H1 (cell line): ENCODE measurements around the gene CFAP141. TPM values are rescaled to one million over a fixed set of nuclear protein-coding genes. Genes with fewer than 3 reads are reported as not detected.
A peak's percentile ranks its signal among the peaks of the same experiment; 100 is the strongest.

Source experiments
- CTCF ChIA-PET: fragments of 300-600 bp; sonication (Branson Sonifier 250); formaldehyde crosslinking; loops from one replicate; lab custom pipeline; 2021; ENCODE audit not compliant: partially characterized antibody; lab: Charles Lee
- POLR2A ChIA-PET: fragments of 300-600 bp; sonication (Branson Sonifier 250); formaldehyde crosslinking; loops from one replicate; lab custom pipeline; 2021; ENCODE audit warnings: inconsistent platforms; ENCODE audit not compliant: partially characterized antibody; lab: Charles Lee
- DNase-seq, 2 experiments: peaks; one replicate each; pipeline versions ENCODE4 v3.0.0 to v3.0.0-alpha.2; 2010 to 2022; ENCODE audit warnings: low spot score in 2 of 2, low read depth in 1 of 2, mixed read lengths in 1 of 2
- FAIRE-seq: peaks from 2 replicates; lab custom pipeline; 2011; peaks lifted over from hg19 to GRCh38; lab: Jason Lieb, UNC
- H2AFZ ChIP-seq: 2 replicates; pipeline ENCODE4 v1.8.1; 2012; ENCODE audit warnings: low read length, inconsistent platforms
- H2AK5ac ChIP-seq: 2 replicates; pipeline ENCODE4 v1.6.1; 2013; ENCODE audit warnings: low read depth, low read length
- H2BK120ac ChIP-seq: replicated peaks from 2 replicates; pipeline ENCODE3; 2013; ENCODE audit warnings: low read depth, low read length, inconsistent platforms
- H2BK12ac ChIP-seq: 2 replicates; pipeline ENCODE4 v1.6.1; 2013; ENCODE audit warnings: low read depth, low read length
- H2BK15ac ChIP-seq: 2 replicates; pipeline ENCODE4 v1.6.1; 2013; ENCODE audit warnings: low read length
- H2BK20ac ChIP-seq: 2 replicates; pipeline ENCODE4 v1.6.1; 2013; ENCODE audit warnings: low read length
- H2BK5ac ChIP-seq: 2 replicates; pipeline ENCODE4 v1.6.1; 2013; ENCODE audit warnings: low read depth, low read length
- H3K14ac ChIP-seq: 2 replicates; pipeline ENCODE4 v1.6.1; 2013; ENCODE audit warnings: inconsistent platforms; ENCODE audit not compliant: insufficient read length
- H3K18ac ChIP-seq: 2 replicates; pipeline ENCODE4 v1.6.1; 2013; ENCODE audit warnings: low read length; ENCODE audit errors: extremely low read depth
- H3K23ac ChIP-seq: 2 replicates; pipeline ENCODE4 v1.6.1; 2013; ENCODE audit warnings: inconsistent platforms; ENCODE audit not compliant: insufficient read length
- H3K23me2 ChIP-seq: 2 replicates; pipeline ENCODE4 v1.6.1; 2013; ENCODE audit warnings: low read depth, low read length
- H3K27ac ChIP-seq: 2 replicates; pipeline ENCODE4 v1.6.1; 2011; ENCODE audit warnings: low read depth, low read length, inconsistent platforms
- H3K27me3 ChIP-seq, 4 experiments: replicated peaks in 1 of 4; 1 replicate in 1 of 4; 2 replicates in 3 of 4; pipeline versions ENCODE4 v1.6.1 to v1.8.1; 2011 to 2013; ENCODE audit warnings: low read length in 3 of 4, mild to moderate bottlenecking in 3 of 4, inconsistent platforms in 2 of 4, mixed read lengths in 2 of 4, moderate library complexity in 1 of 4; ENCODE audit not compliant: control insufficient read depth in 3 of 4, insufficient read depth in 3 of 4; ENCODE audit errors: extremely low read depth in 1 of 4
- H3K36me3 ChIP-seq, 4 experiments: 2 replicates each; pipeline versions ENCODE4 v1.6.1 to v1.8.1; 2011 to 2013; ENCODE audit warnings: mild to moderate bottlenecking in 4 of 4, low read length in 3 of 4, moderate library complexity in 2 of 4, control low read depth in 1 of 4, inconsistent platforms in 1 of 4; ENCODE audit not compliant: insufficient read depth in 4 of 4, control insufficient read depth in 2 of 4
- H3K4ac ChIP-seq: replicated peaks from 2 replicates; pipeline ENCODE3; 2013; ENCODE audit warnings: low read length, low read depth, mixed read lengths, inconsistent platforms; ENCODE audit not compliant: insufficient read length
- H3K4me1 ChIP-seq, 4 experiments: replicated peaks in 1 of 4; 1 replicate in 1 of 4; 2 replicates in 3 of 4; pipeline versions ENCODE4 v1.6.1 to v1.8.1; 2011 to 2013; ENCODE audit warnings: low read length in 3 of 4, inconsistent platforms in 2 of 4, mixed read lengths in 1 of 4; ENCODE audit not compliant: insufficient read depth in 4 of 4, control insufficient read depth in 3 of 4
- H3K4me2 ChIP-seq, 2 experiments: 2 replicates each; pipeline versions ENCODE4 v1.6.1 to v1.8.1; 2011 to 2013; ENCODE audit warnings: low read depth in 2 of 2, low read length in 2 of 2, control low read depth in 1 of 2, inconsistent platforms in 1 of 2, mild to moderate bottlenecking in 1 of 2; ENCODE audit not compliant: insufficient read depth in 1 of 2
- H3K4me3 ChIP-seq, 4 experiments: fragments of 200-600, 300-600 bp in 1 of 4; sonication (generic), shearing (Covaris generic), sonication (Bioruptor Twin) in 1 of 4; 2 replicates each; pipeline versions ENCODE4 v1.5.1 to v1.8.1; 2011 to 2016; ENCODE audit warnings: low read length in 4 of 4, low read depth in 3 of 4, control low read depth in 2 of 4, inconsistent platforms in 2 of 4, mild to moderate bottlenecking in 2 of 4, mixed read lengths in 1 of 4, moderate library complexity in 1 of 4; ENCODE audit not compliant: insufficient read depth in 2 of 4; ENCODE audit errors: extremely low read depth in 1 of 4
- H3K56ac ChIP-seq: replicated peaks from 2 replicates; pipeline ENCODE3; 2013; ENCODE audit warnings: low read depth, mild to moderate bottlenecking, mixed read lengths, low read length, inconsistent platforms; ENCODE audit not compliant: insufficient read length
- H3K79me1 ChIP-seq: 2 replicates; pipeline ENCODE4 v1.6.1; 2013; ENCODE audit warnings: low read depth, low read length, control low read depth
- H3K79me2 ChIP-seq, 2 experiments: 2 replicates each; pipeline versions ENCODE4 v1.6.1 to v1.8.1; 2012 to 2013; ENCODE audit warnings: low read length in 2 of 2, mild to moderate bottlenecking in 2 of 2, inconsistent platforms in 1 of 2; ENCODE audit not compliant: insufficient read depth in 2 of 2, control insufficient read depth in 1 of 2
- H3K9ac ChIP-seq, 4 experiments: replicated peaks in 1 of 4; 1 replicate in 1 of 4; 2 replicates in 3 of 4; pipeline versions ENCODE4 v1.6.1 to v1.8.1; 2011 to 2013; ENCODE audit warnings: low read depth in 3 of 4, low read length in 3 of 4, control low read depth in 2 of 4, mild to moderate bottlenecking in 2 of 4, moderate library complexity in 2 of 4, inconsistent platforms in 1 of 4; ENCODE audit errors: extremely low read depth in 1 of 4
- H3K9me3 ChIP-seq, 2 experiments: 2 replicates each; pipeline versions ENCODE4 v1.6.1 to v1.8.1; 2012 to 2013; ENCODE audit warnings: mild to moderate bottlenecking in 2 of 2, moderate library complexity in 2 of 2, control low read depth in 1 of 2, inconsistent platforms in 1 of 2, low read depth in 1 of 2, low read length in 1 of 2, mixed read lengths in 1 of 2; ENCODE audit not compliant: insufficient read depth in 2 of 2
- H4K20me1 ChIP-seq, 2 experiments: replicated peaks in 1 of 2; 2 replicates each; pipeline versions ENCODE3 to v1.8.1; 2011 to 2013; ENCODE audit warnings: inconsistent platforms in 2 of 2, low read length in 2 of 2, mild to moderate bottlenecking in 1 of 2; ENCODE audit not compliant: insufficient read depth in 2 of 2, control insufficient read depth in 1 of 2
- H4K5ac ChIP-seq: 2 replicates; pipeline ENCODE4 v1.6.1; 2013; ENCODE audit warnings: low read length, low read depth, mixed read lengths, inconsistent platforms; ENCODE audit not compliant: insufficient read length
- H4K8ac ChIP-seq: 2 replicates; pipeline ENCODE4 v1.8.0; 2013; ENCODE audit warnings: mild to moderate bottlenecking, moderate library complexity, low read length, inconsistent platforms; ENCODE audit not compliant: insufficient read depth; ENCODE audit errors: extremely low read depth
- H4K91ac ChIP-seq: replicated peaks from 2 replicates; pipeline ENCODE3; 2013; ENCODE audit warnings: low read length, mixed read lengths, inconsistent platforms; ENCODE audit not compliant: insufficient read length
- CBX8 ChIP-seq: fragments of 300-800, 300-1000 bp; sonication (generic); IDR thresholded peaks from 2 replicates; pipeline ENCODE4 v1.7.1; 2016; ENCODE audit warnings: low read depth, low read length, borderline replicate concordance
- CREB1 ChIP-seq: IDR thresholded peaks from 2 replicates; pipeline ENCODE4 v1.6.1; 2012; ENCODE audit warnings: inconsistent platforms
- POLR2A ChIP-seq, 2 experiments: IDR thresholded peaks; 1 replicate in 1 of 2; 2 replicates in 1 of 2; pipeline ENCODE4 v1.6.1; 2011; ENCODE audit warnings: low read depth in 2 of 2, low read length in 2 of 2, mild to moderate bottlenecking in 2 of 2; ENCODE audit errors: control extremely low read depth in 1 of 2
- RFX5 ChIP-seq: IDR thresholded peaks from 2 replicates; pipeline ENCODE4 v1.6.1; 2011; ENCODE audit warnings: low read depth, low read length, improper control_type of control experiment, borderline replicate concordance
- SIRT6 ChIP-seq: IDR thresholded peaks from one replicate; pipeline ENCODE4 v1.7.1; 2012; ENCODE audit warnings: low read length, inconsistent platforms
- YY1 ChIP-seq: IDR thresholded peaks from 2 replicates; pipeline ENCODE4 v1.6.1; 2011; ENCODE audit warnings: low read depth, mild to moderate bottlenecking, low read length
- WGBS, 2 experiments: shearing (Covaris generic) in 1 of 2; methylation state at CpG; one replicate each; pipeline versions ENCODE4 v1.1.6 to v1.1.7; 2013 to 2015; ENCODE audit warnings: low lambda C conversion rate in 2 of 2, mixed read lengths in 2 of 2, inconsistent platforms in 1 of 2, low coverage in 1 of 2, missing lambda C conversion rate in 1 of 2; ENCODE audit not compliant: insufficient replicate concordance in 2 of 2, insufficient coverage in 1 of 2, insufficient read length in 1 of 2; ENCODE audit errors: extremely low coverage in 1 of 2, missing lambda C conversion rate in 1 of 2; 5-methylcytosine and 5-hydroxymethylcytosine counted together
- polyA plus RNA-seq, 7 experiments: library from polyadenylated mRNA; depleted of rRNA in 3 of 7; stranded (reverse) in 5 of 7; unstranded in 2 of 7; fragments of >200 nt in 5 of 7; fragments of 200-250 nt in 2 of 7; gene quantifications; 1 replicate in 5 of 7; 2 replicates in 1 of 7; 4 replicates in 1 of 7; pipeline versions ENCODE4 v1.2.1 to v1.2.3, GENCODE V29; 2011 to 2013; ENCODE audit warnings: missing spikeins in 2 of 7, mixed read lengths in 2 of 7
- total RNA-seq: library from RNA; stranded (reverse); fragmentation: NEBNext Ultra II Directional; extraction: Animal tissue kit (Norgen Biotek cat#: 25700); gene quantifications from 2 replicates; pipeline ENCODE4 v1.2.1, GENCODE V29; 2021
- TF ChIP-seq, protein P1 (sequence below), 3 experiments: IDR thresholded peaks; 1 replicate in 2 of 3; 2 replicates in 1 of 3; pipeline versions ENCODE4 v1.5.1 to v1.6.1; 2011; ENCODE audit warnings: low read length in 3 of 3, mild to moderate bottlenecking in 3 of 3, inconsistent platforms in 2 of 3, low read depth in 1 of 3, moderate library complexity in 1 of 3; ENCODE audit not compliant: insufficient read depth in 1 of 3; ENCODE audit errors: control extremely low read depth in 1 of 3
- TF ChIP-seq, protein P2 (sequence below): IDR thresholded peaks from 2 replicates; pipeline ENCODE4 v1.6.1; 2011; ENCODE audit warnings: low read length, improper control_type of control experiment

Gene CFAP141
- total and polyA plus RNA-seq, 2 of the 8 experiments (the other 6 are each of a cell fraction or from before 2014, with no cell fraction given), result not detected

GRCh38 chr1:154154534-154155191 is 51.5 kb downstream of the CFAP141 start, which contains the start of gene NUP210L:
NUP210L (minus strand) TSS chr1:154155073.
- H3K14ac ChIP-seq, result no peak within 1 kb of the TSS
- H3K27me3 ChIP-seq, result no peaks in the 10 kb centered on the region
- no peak for FAIRE-seq
- H3K56ac ChIP-seq, result no peak within 1 kb of the TSS
- no peak within 1 kb of the TSS for H2BK15ac ChIP-seq
- H3K23me2 ChIP-seq, result no peaks in the 10 kb centered on the region; the same call in 1 of the 2 replicates
- POLR2A ChIA-PET, result interaction anchor here (0.7 to 5.5 kb wide), 9 partner anchors 13 to 163 kb away, joined by 3 to 35 read pairs (median 5); partner anchors contain the start of gene RPS27
- no peak within 1 kb of the TSS for H2BK20ac ChIP-seq
- no peak within 1 kb of the TSS for H4K8ac ChIP-seq
- no peak within 1 kb of the TSS for H2AFZ ChIP-seq
- H2BK12ac ChIP-seq, result peak within 1 kb of the TSS; percentile 18; the same call in 1 of the 2 replicates
- WGBS, 2 experiments, result 84% methylated on average over 29 of the region's 29 CpGs; no CpG with 5 or more reads in 1 of the 2 experiments
- 0 out of 2 replicates have a peak within 1 kb of the TSS, but pooled peaks have one; percentile 13 for H3K18ac ChIP-seq
- H3K79me2 ChIP-seq, result 0 out of 4 replicates have a peak, but pooled peaks cover 0 to 2% of the 10 kb centered on the region in 2 experiments
- H2BK5ac ChIP-seq, result no peak within 1 kb of the TSS
- peaks cover 0 to 3% (median 0%) of the 10 kb centered on the region in 4 experiments; a peak in 1 of 7 replicates for H3K4me1 ChIP-seq
- H3K4me3 ChIP-seq, result no peak within 1 kb of the TSS
- H3K9me3 ChIP-seq, result no peaks in the 10 kb centered on the region
- DNase-seq, result peak; percentile 23 to 75
- no peak within 1 kb of the TSS; the same call in 1 of the 2 replicates for H3K27ac ChIP-seq
- CTCF ChIA-PET, result interaction anchor here (0.6 to 1.6 kb wide), 2 partner anchors 9 to 128 kb away, joined by 3 read pairs; no protein-coding TSS in a partner anchor
- no peak within 1 kb of the TSS for H2BK120ac ChIP-seq
- peaks cover 3 to 44% (median 23%) of the 10 kb centered on the region in 4 experiments; a peak in 6 of 8 replicates for H3K36me3 ChIP-seq
- no peak within 1 kb of the TSS for H3K4ac ChIP-seq
- H4K5ac ChIP-seq, result no peak within 1 kb of the TSS
- H3K9ac ChIP-seq, result no peak within 1 kb of the TSS
- H3K79me1 ChIP-seq, result no peaks in the 10 kb centered on the region
- H3K23ac ChIP-seq, result no peak within 1 kb of the TSS
- no peak within 1 kb of the TSS for H3K4me2 ChIP-seq
- no peak within 1 kb of the TSS for H4K91ac ChIP-seq
- peak within 1 kb of the TSS; percentile 56; the same call in 1 of the 2 replicates for H2AK5ac ChIP-seq
- H4K20me1 ChIP-seq, result peaks cover 0 to 5% of the 10 kb centered on the region in 2 experiments
- TF ChIP-seq POLR2A (IDR thresholded peaks at IDR 0.05; ENCODE audit: control extremely low read depth in 1 of 2, low read depth in 2 of 2, low read length in 2 of 2), result no peak; a peak in 1 of 3 replicates
- TF ChIP-seq, protein P1, sequence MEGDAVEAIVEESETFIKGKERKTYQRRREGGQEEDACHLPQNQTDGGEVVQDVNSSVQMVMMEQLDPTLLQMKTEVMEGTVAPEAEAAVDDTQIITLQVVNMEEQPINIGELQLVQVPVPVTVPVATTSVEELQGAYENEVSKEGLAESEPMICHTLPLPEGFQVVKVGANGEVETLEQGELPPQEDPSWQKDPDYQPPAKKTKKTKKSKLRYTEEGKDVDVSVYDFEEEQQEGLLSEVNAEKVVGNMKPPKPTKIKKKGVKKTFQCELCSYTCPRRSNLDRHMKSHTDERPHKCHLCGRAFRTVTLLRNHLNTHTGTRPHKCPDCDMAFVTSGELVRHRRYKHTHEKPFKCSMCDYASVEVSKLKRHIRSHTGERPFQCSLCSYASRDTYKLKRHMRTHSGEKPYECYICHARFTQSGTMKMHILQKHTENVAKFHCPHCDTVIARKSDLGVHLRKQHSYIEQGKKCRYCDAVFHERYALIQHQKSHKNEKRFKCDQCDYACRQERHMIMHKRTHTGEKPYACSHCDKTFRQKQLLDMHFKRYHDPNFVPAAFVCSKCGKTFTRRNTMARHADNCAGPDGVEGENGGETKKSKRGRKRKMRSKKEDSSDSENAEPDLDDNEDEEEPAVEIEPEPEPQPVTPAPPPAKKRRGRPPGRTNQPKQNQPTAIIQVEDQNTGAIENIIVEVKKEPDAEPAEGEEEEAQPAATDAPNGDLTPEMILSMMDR (IDR thresholded peaks at IDR 0.05; ENCODE audit: control extremely low read depth in 1 of 3, insufficient read depth in 1 of 3, low read depth in 1 of 3, low read length in 3 of 3), result 0 out of 4 replicates have a peak, but pooled peaks of 1 of the 3 experiments have one; percentile 6
- TF ChIP-seq RFX5, result peak; percentile 69
- TF ChIP-seq SIRT6, result no peak
- peak; percentile 75 for TF ChIP-seq YY1
- TF ChIP-seq CBX8, result no peak
- peak; percentile 86 for TF ChIP-seq CREB1
- TF ChIP-seq, protein P2, sequence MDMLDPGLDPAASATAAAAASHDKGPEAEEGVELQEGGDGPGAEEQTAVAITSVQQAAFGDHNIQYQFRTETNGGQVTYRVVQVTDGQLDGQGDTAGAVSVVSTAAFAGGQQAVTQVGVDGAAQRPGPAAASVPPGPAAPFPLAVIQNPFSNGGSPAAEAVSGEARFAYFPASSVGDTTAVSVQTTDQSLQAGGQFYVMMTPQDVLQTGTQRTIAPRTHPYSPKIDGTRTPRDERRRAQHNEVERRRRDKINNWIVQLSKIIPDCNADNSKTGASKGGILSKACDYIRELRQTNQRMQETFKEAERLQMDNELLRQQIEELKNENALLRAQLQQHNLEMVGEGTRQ, result no peak
